GM12878 (cell line): Measurements from ENCODE around the gene SDC1.
A peak's percentile ranks its signal among the peaks of the same experiment; 100 is the strongest.

ENCODE experiments used
- TF ChIP-seq, protein P1 (sequence below): fragments of 450-650 bp; IDR thresholded peaks from 2 replicates; pipeline ENCODE4 v1.6.1; 2017; ENCODE audit warnings: mild to moderate bottlenecking
- TF ChIP-seq, protein P2 (sequence below), 3 experiments: IDR thresholded peaks in 2 of 3; conservative IDR thresholded peaks in 1 of 3; 2 replicates each; pipeline ENCODE4 v1.5.1; 2011; ENCODE audit warnings: low read depth in 3 of 3, low read length in 3 of 3, mild to moderate bottlenecking in 3 of 3, control low read depth in 2 of 3, moderate library complexity in 2 of 3, inconsistent platforms in 1 of 3, mixed read lengths in 1 of 3; ENCODE audit not compliant: control insufficient read depth in 2 of 3, insufficient read depth in 1 of 3; ENCODE audit errors: extremely low read depth in 1 of 3

DNA sequence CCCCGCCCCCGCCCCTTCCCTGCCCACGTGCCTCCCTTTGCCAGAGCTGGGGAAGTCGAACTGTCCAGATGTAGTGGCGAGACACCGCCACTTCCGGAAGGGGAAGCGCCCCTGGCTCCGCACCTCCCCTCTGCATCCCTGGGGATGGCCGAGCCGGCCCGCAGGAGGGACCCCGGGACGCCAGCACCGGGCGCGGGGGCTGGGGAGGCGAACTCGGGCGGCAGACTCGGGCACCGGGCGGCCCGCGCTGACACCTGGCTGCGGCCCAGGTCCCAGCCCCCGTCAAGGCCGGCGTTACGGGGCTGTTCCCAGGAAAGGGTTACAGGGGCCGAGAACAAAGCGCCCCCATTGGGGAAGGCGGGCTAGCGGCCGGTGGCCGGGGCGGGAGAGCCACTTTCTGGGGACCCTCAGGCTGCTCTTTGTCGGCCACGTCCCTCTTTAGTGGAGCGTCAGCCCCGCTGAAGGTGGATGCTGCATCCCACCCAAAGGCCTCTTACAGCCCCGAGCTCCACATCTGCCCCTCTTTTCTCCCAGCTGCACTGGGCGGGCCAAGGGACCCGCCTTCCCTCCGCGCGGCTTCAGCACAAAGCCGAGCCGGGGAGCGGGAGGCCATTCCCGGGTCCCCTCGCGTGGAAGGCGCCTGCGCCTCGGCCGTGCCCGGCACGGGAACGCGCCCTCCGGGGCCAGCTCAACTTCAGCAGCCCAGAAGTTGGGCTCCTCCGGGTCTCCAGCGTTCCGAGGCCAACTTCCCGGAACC is 1.3 kb downstream of the SDC1 start:
- TF ChIP-seq, protein P1, sequence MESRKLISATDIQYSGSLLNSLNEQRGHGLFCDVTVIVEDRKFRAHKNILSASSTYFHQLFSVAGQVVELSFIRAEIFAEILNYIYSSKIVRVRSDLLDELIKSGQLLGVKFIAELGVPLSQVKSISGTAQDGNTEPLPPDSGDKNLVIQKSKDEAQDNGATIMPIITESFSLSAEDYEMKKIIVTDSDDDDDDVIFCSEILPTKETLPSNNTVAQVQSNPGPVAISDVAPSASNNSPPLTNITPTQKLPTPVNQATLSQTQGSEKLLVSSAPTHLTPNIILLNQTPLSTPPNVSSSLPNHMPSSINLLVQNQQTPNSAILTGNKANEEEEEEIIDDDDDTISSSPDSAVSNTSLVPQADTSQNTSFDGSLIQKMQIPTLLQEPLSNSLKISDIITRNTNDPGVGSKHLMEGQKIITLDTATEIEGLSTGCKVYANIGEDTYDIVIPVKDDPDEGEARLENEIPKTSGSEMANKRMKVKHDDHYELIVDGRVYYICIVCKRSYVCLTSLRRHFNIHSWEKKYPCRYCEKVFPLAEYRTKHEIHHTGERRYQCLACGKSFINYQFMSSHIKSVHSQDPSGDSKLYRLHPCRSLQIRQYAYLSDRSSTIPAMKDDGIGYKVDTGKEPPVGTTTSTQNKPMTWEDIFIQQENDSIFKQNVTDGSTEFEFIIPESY = no peak
- TF ChIP-seq, protein P2, sequence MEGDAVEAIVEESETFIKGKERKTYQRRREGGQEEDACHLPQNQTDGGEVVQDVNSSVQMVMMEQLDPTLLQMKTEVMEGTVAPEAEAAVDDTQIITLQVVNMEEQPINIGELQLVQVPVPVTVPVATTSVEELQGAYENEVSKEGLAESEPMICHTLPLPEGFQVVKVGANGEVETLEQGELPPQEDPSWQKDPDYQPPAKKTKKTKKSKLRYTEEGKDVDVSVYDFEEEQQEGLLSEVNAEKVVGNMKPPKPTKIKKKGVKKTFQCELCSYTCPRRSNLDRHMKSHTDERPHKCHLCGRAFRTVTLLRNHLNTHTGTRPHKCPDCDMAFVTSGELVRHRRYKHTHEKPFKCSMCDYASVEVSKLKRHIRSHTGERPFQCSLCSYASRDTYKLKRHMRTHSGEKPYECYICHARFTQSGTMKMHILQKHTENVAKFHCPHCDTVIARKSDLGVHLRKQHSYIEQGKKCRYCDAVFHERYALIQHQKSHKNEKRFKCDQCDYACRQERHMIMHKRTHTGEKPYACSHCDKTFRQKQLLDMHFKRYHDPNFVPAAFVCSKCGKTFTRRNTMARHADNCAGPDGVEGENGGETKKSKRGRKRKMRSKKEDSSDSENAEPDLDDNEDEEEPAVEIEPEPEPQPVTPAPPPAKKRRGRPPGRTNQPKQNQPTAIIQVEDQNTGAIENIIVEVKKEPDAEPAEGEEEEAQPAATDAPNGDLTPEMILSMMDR (IDR thresholded peaks at IDR 0.05 in 2 of 3, conservative IDR thresholded peaks at IDR 0.05 in 1 of 3; ENCODE audit: control insufficient read depth in 2 of 3, extremely low read depth in 1 of 3, insufficient read depth in 1 of 3, low read depth in 3 of 3, low read length in 3 of 3) = peak in 2 of 3 experiments; percentile 6 to 14; a peak in 2 of 6 replicates
